WERI-Rb-1 (cell line): ENCODE data around the gene CSTPP1.
"Not testable (repeated sequence)": the region's sequence is repeated elsewhere in the genome, so short reads cannot be mapped to it uniquely, and the experiment has no call there.

Source experiments
- DNase-seq: peaks from one replicate; pipeline ENCODE4 v3.0.0-alpha.2; 2020
- H3K27ac ChIP-seq: fragments of 250-450 bp; sonication (Bioruptor Pico); 2 replicates; pipeline ENCODE4 v1.5.1; 2020; ENCODE audit warnings: mild to moderate bottlenecking, moderate library complexity
- H3K27me3 ChIP-seq: fragments of 250-450 bp; sonication (Bioruptor Pico); 2 replicates; pipeline ENCODE4 v1.5.1; 2021; ENCODE audit warnings: mild to moderate bottlenecking, low read depth, moderate library complexity; ENCODE audit not compliant: insufficient read depth, severe bottlenecking
- H3K36me3 ChIP-seq: fragments of 250-450 bp; sonication (Bioruptor Pico); 2 replicates; pipeline ENCODE4 v1.5.1; 2020; ENCODE audit warnings: mild to moderate bottlenecking, moderate library complexity
- H3K4me3 ChIP-seq: 2 replicates; pipeline ENCODE4 v1.5.1; 2011; ENCODE audit warnings: low read depth, mild to moderate bottlenecking, control low read depth, low read length
- H3K9me3 ChIP-seq: fragments of 250-450 bp; sonication (Bioruptor Pico); 2 replicates; pipeline ENCODE4 v1.5.1; 2021; ENCODE audit warnings: mild to moderate bottlenecking, moderate library complexity; ENCODE audit not compliant: severe bottlenecking
- CTCF ChIP-seq: IDR thresholded peaks from 2 replicates; pipeline ENCODE4 v1.5.1; 2011; ENCODE audit warnings: low read depth, mild to moderate bottlenecking, control low read depth, inconsistent platforms, low read length

CSTPP1 gene

GRCh38 chr11:46991391-46991790 lies 54.8 kb downstream of the CSTPP1 start:
- H3K27ac ChIP-seq, result no peak overlapping the region
- 0 out of 2 replicates have a peak, but pooled peaks cover 2% of the 10 kb centered on the region for H3K36me3 ChIP-seq
- H3K4me3 ChIP-seq, result no peak overlapping the region
- no peak for TF ChIP-seq CTCF
- no peaks in the 10 kb centered on the region for H3K9me3 ChIP-seq
- no peaks in the 10 kb centered on the region for H3K27me3 ChIP-seq
- no peak for DNase-seq

- DNase-seq, H3K36me3 ChIP-seq, H3K9me3 ChIP-seq, H3K27me3 ChIP-seq, H3K4me3 ChIP-seq, H3K27ac ChIP-seq: not testable (repeated sequence)
Measured at GRCh38 chr11:46992386-46992785, 55.8 kb downstream of the CSTPP1 start.

DNA sequence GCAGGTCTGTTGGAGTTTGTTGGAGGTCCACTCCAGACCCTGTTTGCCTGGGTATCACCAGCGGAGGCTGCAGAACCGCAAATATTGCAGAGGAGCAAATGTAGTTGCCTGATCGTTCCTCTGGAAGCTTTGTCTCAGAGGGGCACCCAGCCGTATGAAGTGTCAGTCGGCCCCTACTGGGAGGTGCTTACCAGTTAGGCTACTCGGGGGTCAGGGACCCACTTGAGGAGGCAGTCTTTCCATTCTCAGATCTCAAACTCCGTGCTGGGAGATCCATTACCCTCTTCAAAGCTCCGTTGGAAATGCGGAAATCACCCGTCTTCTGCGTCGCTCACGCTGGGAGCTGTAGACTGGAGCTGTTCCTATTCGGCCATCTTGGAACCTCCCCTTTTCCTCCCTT lies 61.2 kb downstream of the CSTPP1 start:
- DNase-seq, H3K9me3 ChIP-seq, H3K36me3 ChIP-seq, H3K27ac ChIP-seq, H3K27me3 ChIP-seq, H3K4me3 ChIP-seq: not testable (repeated sequence)

GRCh38 chr11:46999217-46999616 lies 62.7 kb downstream of the CSTPP1 start:
- H3K36me3 ChIP-seq, result no peaks in the 10 kb centered on the region
- no peak for TF ChIP-seq CTCF
- no peak overlapping the region for H3K4me3 ChIP-seq
- no peak overlapping the region for H3K27ac ChIP-seq
- no peak for DNase-seq
- H3K27me3 ChIP-seq, result no peaks in the 10 kb centered on the region
- no peaks in the 10 kb centered on the region for H3K9me3 ChIP-seq

DNA sequence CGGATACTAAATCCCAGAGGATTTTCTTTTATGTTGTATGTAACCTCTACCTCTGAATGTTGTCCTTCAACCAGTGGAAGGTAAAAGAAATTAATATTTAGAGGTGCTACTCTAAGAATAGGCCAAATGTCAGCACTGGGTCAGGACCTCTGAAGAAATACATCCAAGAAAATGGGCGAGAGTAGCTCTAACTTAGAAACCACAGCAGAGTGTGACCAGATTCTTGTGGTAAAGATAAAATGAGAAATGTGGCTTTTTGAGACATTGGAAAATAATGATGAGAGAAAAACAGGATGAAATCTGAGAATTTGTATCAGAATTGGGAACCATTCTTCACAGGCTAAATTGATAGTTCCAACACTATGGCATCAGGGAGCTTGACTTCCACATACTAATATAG lies 63.5 kb downstream of the CSTPP1 start:
- Histone ChIP-seq H3K36me3 (no peaks in the 10 kb centered on the region), H3K27ac (no peak overlapping the region), H3K27me3 (no peaks in the 10 kb centered on the region), H3K9me3 (no peaks in the 10 kb centered on the region), H3K4me3 (no peak overlapping the region)
- DNase-seq, result no peak
- TF ChIP-seq CTCF, result no peak

- H3K27ac ChIP-seq, result no peak overlapping the region
- no peak for DNase-seq
- H3K27me3 ChIP-seq, result no peaks in the 10 kb centered on the region
Measured at GRCh38 chr11:47001781-47002181, 65.2 kb downstream of the CSTPP1 start.

More at GRCh38 chr11:47001781-47002181, 65.2 kb downstream of the CSTPP1 start:
- no peaks in the 10 kb centered on the region for H3K9me3 ChIP-seq
- no peaks in the 10 kb centered on the region for H3K36me3 ChIP-seq
- H3K4me3 ChIP-seq, result no peak overlapping the region
- no peak for TF ChIP-seq CTCF
